Hematopoietic multipotent progenitor cell treated with erythropoietin and hydrocortisone succinate and interleukin-3 and kit ligand, for 15 days (in vitro differentiated cells): Measurements from ENCODE around the gene SARDH.
"Not testable (repeated sequence)": the region's sequence is repeated elsewhere in the genome, so short reads cannot be mapped to it uniquely, and the experiment has no call there.

Experiments used
- DNase-seq: peaks from one replicate; pipeline ENCODE4 v3.0.0-alpha.2; 2015; ENCODE audit warnings: low spot score

The SARDH gene

GRCh38 chr9:133629221-133630110, 108.7 kb downstream of the SARDH start:
- no peak for DNase-seq

DNA sequence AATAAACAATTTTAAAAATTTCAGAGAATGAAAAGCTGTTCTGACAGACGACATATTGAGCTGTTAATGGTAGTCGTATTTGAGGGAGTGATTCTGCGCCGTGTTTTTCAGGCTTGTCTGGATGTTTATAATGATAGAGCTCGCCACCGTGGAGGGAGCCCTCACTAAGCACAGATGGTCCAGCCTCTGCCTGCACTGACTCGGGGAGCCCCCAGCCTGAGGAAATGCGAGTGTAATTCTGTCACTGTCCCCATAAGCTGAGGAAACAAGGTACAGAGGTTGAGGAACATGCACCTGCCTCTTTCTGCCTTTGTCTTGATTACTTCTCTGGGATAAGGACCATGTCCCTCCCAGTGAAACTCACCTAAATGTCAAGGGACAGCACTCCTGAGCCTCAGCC, 109.4 kb downstream of the SARDH start:
- DNase-seq: no peak

DNA sequence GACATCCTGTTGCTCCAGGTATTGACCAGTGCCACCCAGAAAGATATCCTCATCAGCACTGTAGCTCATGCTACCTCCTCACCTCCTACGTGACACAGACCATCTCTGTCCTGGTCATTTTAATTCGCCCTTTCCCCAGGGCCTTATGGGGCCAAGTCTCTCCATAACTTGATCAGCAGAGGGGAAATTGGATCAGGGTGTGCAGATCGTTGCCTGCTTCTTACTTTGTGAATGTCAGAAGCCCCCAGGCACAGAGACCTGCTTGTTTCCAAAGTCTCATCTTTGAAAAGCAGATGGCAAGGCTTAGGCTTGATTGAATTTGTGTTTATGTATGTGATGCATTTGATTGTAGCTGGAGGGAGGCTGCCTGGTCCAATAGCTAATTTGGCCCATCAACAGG, 110.8 kb downstream of the SARDH start:
- DNase-seq: no peak

- not testable (repeated sequence) for DNase-seq
These were observed 112.1 kb downstream of the SARDH start for GRCh38 chr9:133626008-133626407.

DNA sequence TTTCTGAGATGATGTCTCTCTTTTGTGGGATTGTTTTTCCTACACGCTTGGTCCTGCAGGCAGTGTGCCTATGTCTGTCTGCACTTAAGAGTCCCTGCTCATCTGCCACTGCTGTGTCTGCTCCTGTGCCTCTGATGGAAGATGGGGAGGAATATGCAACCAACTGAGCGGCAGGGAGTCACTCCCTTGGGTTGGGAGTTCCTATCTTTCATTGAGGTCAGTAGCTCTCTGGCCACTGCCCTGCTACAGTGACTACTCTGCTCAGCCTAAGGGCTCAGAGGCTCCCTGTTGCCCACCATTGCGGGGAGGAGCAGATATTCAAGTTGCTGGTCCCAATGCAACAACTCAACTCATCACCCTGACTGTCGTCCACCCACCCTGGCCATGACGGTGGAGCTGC, 115.6 kb downstream of the SARDH start:
- DNase-seq: no peak

DNA sequence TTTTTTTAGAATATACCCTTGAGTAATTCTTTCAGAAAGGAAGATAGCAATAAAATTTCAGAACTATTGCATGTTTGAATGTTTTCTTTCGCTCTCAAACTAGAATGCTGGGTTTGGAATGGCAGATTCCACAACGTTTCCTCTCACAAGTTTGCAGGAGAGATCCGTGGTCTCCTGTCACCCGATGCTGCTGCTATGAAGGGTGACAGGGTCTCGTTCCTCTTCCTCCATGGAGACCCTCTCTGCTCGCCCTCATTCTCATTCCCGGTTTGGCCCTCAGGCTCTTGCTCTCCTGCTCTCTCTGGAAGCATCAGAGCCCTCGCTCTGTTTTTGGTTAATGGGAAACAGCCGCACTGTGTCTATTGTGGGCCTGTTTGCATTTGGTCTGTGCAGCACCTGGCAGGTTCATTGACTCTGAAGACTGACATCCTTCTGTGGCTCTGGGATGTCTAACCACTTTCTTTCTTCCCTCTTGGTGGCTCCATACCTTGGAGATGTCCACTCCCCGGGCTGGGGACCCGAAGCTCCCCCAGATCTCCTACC, 116.4 kb downstream of the SARDH start:
- DNase-seq: no peak

GRCh38 chr9:133619791-133620190, 118.4 kb downstream of the SARDH start:
- no peak for DNase-seq

- DNase-seq: no peak
These were observed 119.4 kb downstream of the SARDH start for GRCh38 chr9:133618726-133619125.

- no peak for DNase-seq
These were observed 121.3 kb downstream of the SARDH start for GRCh38 chr9:133616643-133617405.

DNA sequence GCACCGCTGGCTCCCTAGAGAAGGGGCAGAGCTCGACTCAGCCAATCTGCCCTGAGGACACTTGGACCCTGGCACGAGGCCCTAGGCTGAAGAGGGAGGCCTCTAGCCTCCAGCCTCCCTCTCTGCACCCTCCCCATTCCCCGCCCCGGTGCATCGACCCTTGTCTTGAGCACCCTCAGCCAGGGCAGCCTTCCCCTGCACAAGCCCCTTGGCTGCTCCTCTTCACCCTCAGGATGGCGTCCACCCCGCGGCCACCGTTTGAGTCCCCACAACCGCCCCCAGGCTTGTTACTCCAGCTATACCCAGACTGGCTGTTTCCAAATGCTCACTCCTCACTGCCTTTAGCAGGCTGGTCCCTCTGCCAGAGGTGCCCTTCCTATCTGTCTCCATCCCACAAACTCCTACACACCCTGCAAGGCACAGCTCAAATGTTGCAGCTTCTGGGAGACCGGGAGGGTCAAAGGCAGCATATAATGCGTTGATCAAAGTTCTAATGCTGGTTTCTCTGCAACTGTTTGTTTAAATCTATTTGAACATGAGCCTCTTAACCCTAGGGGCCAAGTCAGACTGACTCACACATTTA, 122.5 kb downstream of the SARDH start:
- DNase-seq: no peak

DNA sequence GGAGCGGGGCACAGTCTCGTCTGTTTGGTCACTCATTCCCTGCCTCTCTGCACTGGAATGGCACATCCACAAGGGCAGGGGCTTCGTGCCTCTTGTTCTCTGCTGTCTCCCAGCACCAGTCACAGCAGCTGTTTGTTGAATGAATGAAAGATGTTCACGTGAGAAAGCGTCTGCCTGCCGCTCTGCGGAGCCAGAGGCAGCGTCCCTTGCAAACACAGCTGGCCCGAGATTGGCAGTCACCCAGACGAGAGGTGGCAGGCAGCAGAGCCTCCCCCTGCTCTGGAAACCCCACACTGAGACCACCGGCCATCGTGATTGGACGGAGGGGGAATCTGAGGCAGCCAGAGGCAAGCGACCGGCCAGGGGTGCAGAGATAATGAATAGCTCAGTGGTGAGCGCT, 123.0 kb downstream of the SARDH start:
- no peak for DNase-seq

GRCh38 chr9:133614678-133615077, 123.5 kb downstream of the SARDH start:
- DNase-seq: no peak

GRCh38 chr9:133614056-133614455, 124.1 kb downstream of the SARDH start:
- no peak for DNase-seq
